GM13976 (cell line): Measurements from ENCODE around the gene POMGNT1.
"Not testable (repeated sequence)": the region's sequence is repeated elsewhere in the genome, so short reads cannot be mapped to it uniquely, and the experiment has no call there.

ENCODE experiments used
- DNase-seq: peaks from one replicate; pipeline ENCODE4 v3.0.0; 2012; ENCODE audit warnings: low spot score
- in situ Hi-C: fragments of 300-500 bp; cut with MboI; formaldehyde crosslinking; loops from one replicate; pipeline ENCODE4 v1.12.0; 2022; ENCODE audit warnings: low sequenced_read_pairs, mixed read lengths, inconsistent platforms; ENCODE audit not compliant: unreplicated experiment
- TF ChIP-seq, protein P1 (sequence below): IDR thresholded peaks from 2 replicates; pipeline ENCODE4 v1.5.1; 2012; ENCODE audit warnings: borderline replicate concordance, mild to moderate bottlenecking; ENCODE audit not compliant: insufficient read depth; ENCODE audit errors: extremely low read depth, missing control alignments, control extremely low read depth

POMGNT1 gene

GRCh38 chr1:46197964-46198811 lies at the start of gene POMGNT1:
Gene POMGNT1, minus strand, starts transcription at chr1:46198434. Its CDS starts 613 bp downstream, at chr1:46197821.
- DNase-seq = peak; percentile 97
- TF ChIP-seq, protein P1, sequence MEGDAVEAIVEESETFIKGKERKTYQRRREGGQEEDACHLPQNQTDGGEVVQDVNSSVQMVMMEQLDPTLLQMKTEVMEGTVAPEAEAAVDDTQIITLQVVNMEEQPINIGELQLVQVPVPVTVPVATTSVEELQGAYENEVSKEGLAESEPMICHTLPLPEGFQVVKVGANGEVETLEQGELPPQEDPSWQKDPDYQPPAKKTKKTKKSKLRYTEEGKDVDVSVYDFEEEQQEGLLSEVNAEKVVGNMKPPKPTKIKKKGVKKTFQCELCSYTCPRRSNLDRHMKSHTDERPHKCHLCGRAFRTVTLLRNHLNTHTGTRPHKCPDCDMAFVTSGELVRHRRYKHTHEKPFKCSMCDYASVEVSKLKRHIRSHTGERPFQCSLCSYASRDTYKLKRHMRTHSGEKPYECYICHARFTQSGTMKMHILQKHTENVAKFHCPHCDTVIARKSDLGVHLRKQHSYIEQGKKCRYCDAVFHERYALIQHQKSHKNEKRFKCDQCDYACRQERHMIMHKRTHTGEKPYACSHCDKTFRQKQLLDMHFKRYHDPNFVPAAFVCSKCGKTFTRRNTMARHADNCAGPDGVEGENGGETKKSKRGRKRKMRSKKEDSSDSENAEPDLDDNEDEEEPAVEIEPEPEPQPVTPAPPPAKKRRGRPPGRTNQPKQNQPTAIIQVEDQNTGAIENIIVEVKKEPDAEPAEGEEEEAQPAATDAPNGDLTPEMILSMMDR = no peak
- in situ Hi-C loops = no loop called here

DNA sequence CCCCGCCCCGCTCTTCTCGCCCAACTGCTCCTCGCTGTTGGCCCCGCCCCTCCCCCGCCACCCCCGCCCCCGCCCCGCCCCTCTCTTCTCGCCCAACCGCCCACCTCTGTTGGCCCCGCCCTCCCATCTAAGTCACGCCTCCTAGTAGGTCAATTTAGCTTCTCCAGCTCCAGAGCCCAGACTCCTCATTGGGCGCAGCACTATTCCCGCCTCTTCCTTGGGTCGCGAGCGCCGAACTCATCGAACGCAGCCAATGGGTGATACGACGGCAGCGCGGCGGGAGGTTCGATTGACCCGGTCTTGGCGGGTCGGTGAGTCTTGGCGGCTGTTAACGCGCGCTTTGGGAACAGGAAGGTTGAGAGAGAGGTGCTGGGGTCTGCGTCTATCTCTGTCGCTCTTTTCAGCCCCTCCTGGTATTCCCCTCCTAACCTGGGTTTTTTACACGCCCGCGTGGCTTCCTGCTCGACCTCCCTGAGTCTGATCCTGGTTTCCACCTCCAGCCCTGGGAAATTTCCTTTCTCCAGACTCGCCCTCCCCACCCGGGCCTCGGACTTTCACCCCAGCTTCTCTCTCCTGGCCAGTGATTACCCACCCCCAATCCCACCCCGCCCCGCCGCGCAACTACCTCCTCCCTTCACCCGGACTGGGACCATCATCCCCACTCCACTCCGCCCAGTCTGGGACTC lies 49.3 kb upstream of the POMGNT1 start, which contains the start of gene RAD54L:
TSS of gene RAD54L (plus strand) at position 328 of the 686 bp plus-strand sequence. CDS start 643 bp downstream, outside the sequence.
- DNase-seq = peak; percentile 98
- in situ Hi-C loops = no loop called here
- TF ChIP-seq, protein P1 = no peak

- in situ Hi-C loops = no loop called here
- TF ChIP-seq, protein P1 = no peak
- peak; percentile 64 for DNase-seq
Observed at GRCh38 chr1:46246548-46247435, 48.6 kb upstream of the POMGNT1 start.

DNA sequence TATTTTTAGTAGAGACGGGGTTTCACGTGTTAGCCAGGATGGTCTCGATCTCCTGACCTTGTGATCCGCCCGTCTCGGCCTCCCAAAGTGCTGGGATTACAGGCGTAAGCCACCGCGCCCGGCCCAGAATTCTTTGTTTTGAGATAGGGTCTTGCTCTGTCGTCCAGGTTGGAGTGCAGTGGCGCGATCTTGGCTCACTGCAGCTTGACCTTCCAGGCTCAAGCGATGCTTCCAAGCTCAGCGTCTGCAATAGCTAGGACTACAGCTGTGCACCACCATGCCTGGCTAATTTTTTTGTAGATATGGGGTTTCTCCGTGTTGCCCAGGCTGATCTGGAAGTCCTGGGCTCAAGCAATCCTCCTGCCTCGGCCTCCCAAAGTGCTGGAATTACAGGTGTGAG lies 47.9 kb upstream of the POMGNT1 start:
- not testable (repeated sequence) for DNase-seq

DNA sequence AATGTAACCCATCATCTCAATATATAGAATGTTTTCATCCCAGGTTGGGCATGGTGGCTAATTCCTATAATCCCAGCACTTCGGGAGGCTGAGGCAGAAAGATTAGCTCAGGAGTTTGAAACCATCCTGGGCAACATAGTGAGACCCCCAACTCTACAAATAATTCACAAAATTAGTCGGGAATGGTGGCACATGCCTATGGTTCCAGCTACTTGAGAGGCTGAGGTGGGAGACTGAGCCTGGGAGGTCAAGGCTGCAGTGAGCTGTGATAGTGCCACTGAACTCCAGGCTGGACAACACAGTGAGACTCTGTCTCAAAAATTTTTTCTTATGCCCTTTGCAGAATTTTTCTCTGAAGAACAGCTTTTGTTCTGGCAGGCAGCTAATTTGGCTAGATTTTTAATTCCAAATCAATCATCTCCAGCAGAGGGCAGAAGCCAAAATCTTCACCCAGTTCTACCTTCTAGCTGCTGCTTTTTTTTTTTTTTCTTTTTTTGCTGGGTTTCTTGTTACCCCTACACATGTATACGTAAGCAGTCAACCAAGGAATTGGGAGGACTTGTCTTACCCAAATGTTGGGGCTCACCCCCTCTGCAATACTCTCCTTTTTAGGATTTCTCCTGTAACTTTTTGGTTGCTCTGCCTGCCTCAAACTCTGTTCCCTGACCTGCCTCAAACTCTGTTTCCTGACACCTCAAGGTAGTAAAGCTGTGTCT lies 46.6 kb upstream of the POMGNT1 start:
- peak; percentile 62 for DNase-seq
- in situ Hi-C loops = no loop called here
- TF ChIP-seq, protein P1 = no peak

More for the DNA sequence above, 47.9 kb upstream of the POMGNT1 start:
- in situ Hi-C loops = not testable (repeated sequence)

DNA sequence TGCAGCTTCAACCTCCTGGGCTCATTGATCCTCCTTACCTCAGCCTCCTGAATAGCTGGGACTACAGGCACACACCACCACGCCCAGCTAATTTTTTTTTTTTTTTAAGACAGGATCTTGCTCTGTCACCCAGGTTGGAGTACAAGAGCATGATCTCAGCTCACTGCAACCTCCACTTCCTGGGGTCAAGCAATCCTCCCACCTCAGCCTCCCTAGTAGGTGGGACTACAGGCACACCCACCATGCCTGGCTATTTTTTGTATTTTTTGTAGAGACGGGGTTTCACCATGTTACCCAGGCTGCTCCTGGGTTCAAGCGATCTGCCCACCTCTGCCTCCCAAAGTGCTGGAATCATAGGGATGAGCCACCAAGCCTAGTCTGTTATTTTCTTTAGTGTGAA lies 45.6 kb upstream of the POMGNT1 start:
- in situ Hi-C loops, DNase-seq: not testable (repeated sequence)

GRCh38 chr1:46242918-46243317 lies 44.7 kb upstream of the POMGNT1 start:
- TF ChIP-seq, protein P1 = no peak
- in situ Hi-C loops = no loop called here
- no peak for DNase-seq

- in situ Hi-C loops = not testable (repeated sequence)
Observed at GRCh38 chr1:46241733-46242132, 43.5 kb upstream of the POMGNT1 start.

DNA sequence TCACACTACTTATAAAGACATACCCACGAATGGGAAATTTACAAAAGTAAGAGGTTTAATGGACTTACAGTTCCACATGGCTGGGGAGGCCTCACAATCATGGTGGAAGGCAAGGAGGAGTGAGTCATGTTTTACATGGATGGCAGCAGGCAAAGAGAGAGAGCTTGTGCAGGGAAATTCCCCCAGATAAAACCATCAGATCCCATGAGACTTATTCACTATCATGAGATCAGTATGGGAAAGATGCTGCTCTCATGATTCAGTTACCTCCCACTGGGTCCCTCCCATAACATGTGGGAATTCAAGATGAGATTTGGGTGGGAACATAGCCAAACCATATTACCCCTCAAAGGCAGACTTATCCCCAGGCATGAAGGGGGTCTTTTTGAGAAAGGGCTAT lies 40.6 kb upstream of the POMGNT1 start:
- DNase-seq, in situ Hi-C loops: not testable (repeated sequence)

More at GRCh38 chr1:46241733-46242132, 43.5 kb upstream of the POMGNT1 start:
- not testable (repeated sequence) for DNase-seq
